Activated gamma-delta T cell treated with anti-CD3 and anti-CD28 coated beads, Interleukin-2, amount 50 U/mL, for 16 hours (primary cell): ENCODE results near the gene FAM217A.

Experiments used
- DNase-seq: peaks from one replicate; pipeline ENCODE4 v3.0.0-alpha.2; 2020; ENCODE audit warnings: low read depth

The FAM217A gene

GRCh38 chr6:4085332-4085700 is 6.4 kb upstream of the FAM217A start:
- DNase-seq: no peak

GRCh38 chr6:4084444-4085331 is 5.8 kb upstream of the FAM217A start:
- no peak for DNase-seq

GRCh38 chr6:4074478-4075235 is 4.3 kb downstream of the FAM217A start:
- no peak for DNase-seq

GRCh38 chr6:4071330-4071729 is 7.6 kb downstream of the FAM217A start:
- no peak for DNase-seq

GRCh38 chr6:4069199-4069598 is 9.7 kb downstream of the FAM217A start:
- no peak for DNase-seq

- DNase-seq: no peak
These were observed 11.3 kb downstream of the FAM217A start for GRCh38 chr6:4067673-4068072.

GRCh38 chr6:4066029-4066755 is 12.7 kb downstream of the FAM217A start:
- no peak for DNase-seq

- DNase-seq: peak; percentile 59
These were observed 19.7 kb downstream of the FAM217A start for GRCh38 chr6:4059115-4059777.

GRCh38 chr6:4057036-4057435 is 21.9 kb downstream of the FAM217A start:
- no peak for DNase-seq

- no peak for DNase-seq
These were observed 23.4 kb downstream of the FAM217A start for GRCh38 chr6:4055420-4056041.

GRCh38 chr6:4049246-4049645 is 29.7 kb downstream of the FAM217A start:
- no peak for DNase-seq

- DNase-seq: no peak
These were observed 37.5 kb downstream of the FAM217A start for GRCh38 chr6:4041480-4041879.

GRCh38 chr6:4039348-4039747 is 39.6 kb downstream of the FAM217A start:
- no peak for DNase-seq

GRCh38 chr6:4036581-4036980 is 42.4 kb downstream of the FAM217A start:
- no peak for DNase-seq

- DNase-seq: no peak
These were observed 46.5 kb downstream of the FAM217A start for GRCh38 chr6:4032475-4032874.

GRCh38 chr6:4031442-4031841 is 47.5 kb downstream of the FAM217A start:
- no peak for DNase-seq

GRCh38 chr6:4030669-4031068 is 48.3 kb downstream of the FAM217A start:
- DNase-seq: no peak

GRCh38 chr6:4029687-4030086 is 49.2 kb downstream of the FAM217A start:
- DNase-seq: no peak

- no peak for DNase-seq
These were observed 50.9 kb downstream of the FAM217A start for GRCh38 chr6:4028051-4028450.

- no peak for DNase-seq
These were observed 53.3 kb downstream of the FAM217A start for GRCh38 chr6:4025681-4026080.

- DNase-seq: no peak
These were observed 55.7 kb downstream of the FAM217A start for GRCh38 chr6:4023240-4023639.
